GM23338 (cell line): ENCODE data around the gene NCOA7. TPM values are rescaled to one million over a fixed set of nuclear protein-coding genes. Genes with fewer than 3 reads are reported as not detected.

Experiments
- ATAC-seq: fragments of 200-7000 bp; cut with Tn5 transposase; 3 replicates; pipeline ENCODE4 v1.9.1; 2020
- DNase-seq: peaks from one replicate; pipeline ENCODE4 v3.0.0-alpha.2; 2015; ENCODE audit warnings: low spot score
- H2AFZ ChIP-seq: fragments of 200-600 bp; sonication (generic); 2 replicates; pipeline ENCODE4 v1.8.0; 2016; ENCODE audit warnings: antibody characterized with exemption, mild to moderate bottlenecking, moderate library complexity
- H3F3A ChIP-seq: fragments of 200-600 bp; sonication (generic); replicated peaks from 2 replicates; pipeline ENCODE4 v1.8.0; 2017; ENCODE audit warnings: antibody characterized with exemption, mixed run types, low read depth
- H3K27ac ChIP-seq: fragments of 200-600 bp; sonication (generic); 2 replicates; pipeline ENCODE4 v1.6.1; 2016; ENCODE audit warnings: low read depth
- H3K27me3 ChIP-seq: fragments of 200-600 bp; sonication (generic); 2 replicates; pipeline ENCODE4 v1.8.0; 2016; ENCODE audit warnings: mild to moderate bottlenecking, mixed run types, moderate library complexity; ENCODE audit not compliant: insufficient read depth
- H3K36me3 ChIP-seq: fragments of 200-600 bp; sonication (generic); 2 replicates; pipeline ENCODE4 v1.8.0; 2016; ENCODE audit warnings: mild to moderate bottlenecking; ENCODE audit not compliant: insufficient read depth
- H3K4me1 ChIP-seq: fragments of 200-600 bp; sonication (generic); 2 replicates; pipeline ENCODE4 v1.8.0; 2016; ENCODE audit warnings: mild to moderate bottlenecking, moderate library complexity; ENCODE audit not compliant: insufficient read depth
- H3K4me2 ChIP-seq: fragments of 200-600 bp; sonication (generic); 2 replicates; pipeline ENCODE4 v1.7.1; 2017; ENCODE audit warnings: mixed run types
- H3K4me3 ChIP-seq: fragments of 200-600 bp; sonication (generic); 2 replicates; pipeline ENCODE4 v1.6.1; 2016; ENCODE audit warnings: mixed run types
- H3K79me2 ChIP-seq: fragments of 200-600 bp; sonication (generic); replicated peaks from 2 replicates; pipeline ENCODE4 v1.8.0; 2017; ENCODE audit warnings: mild to moderate bottlenecking; ENCODE audit not compliant: insufficient read depth
- H3K9me2 ChIP-seq: fragments of 200-600 bp; sonication (generic); 2 replicates; pipeline ENCODE4 v1.8.0; 2017; ENCODE audit not compliant: insufficient read depth
- H4K20me1 ChIP-seq: fragments of 200-600 bp; sonication (generic); replicated peaks from 2 replicates; pipeline ENCODE4 v1.8.0; 2017; ENCODE audit warnings: mild to moderate bottlenecking; ENCODE audit not compliant: insufficient read depth
- H3K27ac Mint-ChIP-seq: 2 replicates; pipeline ENCODE4 v1.8.0; 2020; ENCODE audit warnings: inconsistent platforms, mild to moderate bottlenecking, moderate library complexity, mixed read lengths
- H3K27me3 Mint-ChIP-seq: 3 replicates; pipeline ENCODE4 v1.8.0; 2022; ENCODE audit warnings: low read depth, mild to moderate bottlenecking, moderate library complexity, mixed read lengths, inconsistent platforms; ENCODE audit not compliant: insufficient read depth, poor library complexity
- H3K36me3 Mint-ChIP-seq: 3 replicates; pipeline ENCODE4 v1.8.0; 2021; ENCODE audit warnings: low read depth, mild to moderate bottlenecking, inconsistent platforms, moderate library complexity, mixed read lengths
- H3K4me1 Mint-ChIP-seq: 3 replicates; pipeline ENCODE4 v1.8.0; 2020; ENCODE audit warnings: mild to moderate bottlenecking, inconsistent platforms, mixed read lengths
- H3K4me3 Mint-ChIP-seq: 3 replicates; pipeline ENCODE4 v1.8.0; 2021; ENCODE audit warnings: moderate library complexity, mild to moderate bottlenecking, inconsistent platforms, mixed read lengths
- H3K9me3 Mint-ChIP-seq: 3 replicates; pipeline ENCODE4 v1.8.0; 2020; ENCODE audit warnings: moderate library complexity, mild to moderate bottlenecking, inconsistent platforms, mixed read lengths
- CREB1 ChIP-seq: fragments of 250-450 bp; sonication (Bioruptor Pico); IDR thresholded peaks from 2 replicates; pipeline ENCODE4 v1.5.0; 2020; ENCODE audit warnings: low read depth, mild to moderate bottlenecking, moderate library complexity
- EZH2 ChIP-seq: fragments of 200-600 bp; sonication (generic); IDR thresholded peaks from one replicate; pipeline ENCODE4 v1.8.0; 2017; ENCODE audit warnings: antibody characterized with exemption, mild to moderate bottlenecking, low read depth; ENCODE audit not compliant: unreplicated experiment
- EZH2phosphoT487 ChIP-seq: fragments of 200-600 bp; sonication (generic); IDR thresholded peaks from one replicate; pipeline ENCODE4 v1.8.1; 2018; ENCODE audit warnings: antibody characterized with exemption; ENCODE audit not compliant: unreplicated experiment
- JUNB ChIP-seq: IDR thresholded peaks from one replicate; pipeline ENCODE4 v1.6.1; 2016; ENCODE audit warnings: antibody characterized with exemption; ENCODE audit not compliant: unreplicated experiment
- NANOG ChIP-seq: IDR thresholded peaks from 2 replicates; pipeline ENCODE4 v1.6.1; 2016; ENCODE audit warnings: antibody characterized with exemption, borderline replicate concordance
- POLR2AphosphoS5 ChIP-seq: IDR thresholded peaks from 2 replicates; pipeline ENCODE4 v1.6.1; 2016; ENCODE audit warnings: antibody characterized with exemption, low read depth
- REST ChIP-seq: IDR thresholded peaks from one replicate; pipeline ENCODE4 v1.6.1; 2018; ENCODE audit warnings: antibody characterized with exemption; ENCODE audit not compliant: unreplicated experiment
- STAT1 ChIP-seq: IDR thresholded peaks from one replicate; pipeline ENCODE4 v1.6.1; 2016; ENCODE audit warnings: antibody characterized with exemption; ENCODE audit not compliant: unreplicated experiment
- ZNF114 ChIP-seq: fragments of 250-450 bp; sonication (Bioruptor Pico); IDR thresholded peaks from 2 replicates; pipeline ENCODE4 v1.5.0; 2020; ENCODE audit warnings: mild to moderate bottlenecking, moderate library complexity
- ZNF331 ChIP-seq: fragments of 250-450 bp; sonication (Bioruptor Pico); IDR thresholded peaks from 2 replicates; pipeline ENCODE4 v1.5.0; 2020; ENCODE audit warnings: low read depth, mild to moderate bottlenecking, moderate library complexity
- polyA plus RNA-seq: library from polyadenylated mRNA; unstranded; fragments of >200 nt; fragmentation: Nextera tagmentation; extraction: Ambion mirVana; gene quantifications from 2 replicates; pipeline ENCODE4 v1.2.1, GENCODE V29; 2016
- total RNA-seq: library from RNA; depleted of rRNA; stranded (reverse); fragments of >200 nt; shearing (Covaris generic); gene quantifications from 2 replicates; pipeline ENCODE4 v1.2.3, GENCODE V29; 2014
- TF ChIP-seq, protein P1 (sequence below): fragments of 250-450 bp; sonication (Bioruptor Pico); IDR thresholded peaks from 2 replicates; pipeline ENCODE4 v1.5.0; 2020; ENCODE audit warnings: mild to moderate bottlenecking, moderate library complexity
- TF ChIP-seq, protein P2 (sequence below), 2 experiments: fragments of 200-600 bp in 1 of 2; sonication (generic) in 1 of 2; conservative IDR thresholded peaks; 2 replicates each; pipeline versions ENCODE4 v1.5.1 to v1.6.1; 2016 to 2017; ENCODE audit warnings: antibody characterized with exemption in 2 of 2, low read depth in 2 of 2, mild to moderate bottlenecking in 2 of 2, moderate library complexity in 1 of 2
- TF ChIP-seq, protein P3 (sequence below): IDR thresholded peaks from 2 replicates; pipeline ENCODE4 v1.6.1; 2016; ENCODE audit warnings: antibody characterized with exemption

NCOA7 gene
- total and polyA plus RNA-seq, 2 experiments from 2014 or later: 9.3 to 15.7 TPM

DNA sequence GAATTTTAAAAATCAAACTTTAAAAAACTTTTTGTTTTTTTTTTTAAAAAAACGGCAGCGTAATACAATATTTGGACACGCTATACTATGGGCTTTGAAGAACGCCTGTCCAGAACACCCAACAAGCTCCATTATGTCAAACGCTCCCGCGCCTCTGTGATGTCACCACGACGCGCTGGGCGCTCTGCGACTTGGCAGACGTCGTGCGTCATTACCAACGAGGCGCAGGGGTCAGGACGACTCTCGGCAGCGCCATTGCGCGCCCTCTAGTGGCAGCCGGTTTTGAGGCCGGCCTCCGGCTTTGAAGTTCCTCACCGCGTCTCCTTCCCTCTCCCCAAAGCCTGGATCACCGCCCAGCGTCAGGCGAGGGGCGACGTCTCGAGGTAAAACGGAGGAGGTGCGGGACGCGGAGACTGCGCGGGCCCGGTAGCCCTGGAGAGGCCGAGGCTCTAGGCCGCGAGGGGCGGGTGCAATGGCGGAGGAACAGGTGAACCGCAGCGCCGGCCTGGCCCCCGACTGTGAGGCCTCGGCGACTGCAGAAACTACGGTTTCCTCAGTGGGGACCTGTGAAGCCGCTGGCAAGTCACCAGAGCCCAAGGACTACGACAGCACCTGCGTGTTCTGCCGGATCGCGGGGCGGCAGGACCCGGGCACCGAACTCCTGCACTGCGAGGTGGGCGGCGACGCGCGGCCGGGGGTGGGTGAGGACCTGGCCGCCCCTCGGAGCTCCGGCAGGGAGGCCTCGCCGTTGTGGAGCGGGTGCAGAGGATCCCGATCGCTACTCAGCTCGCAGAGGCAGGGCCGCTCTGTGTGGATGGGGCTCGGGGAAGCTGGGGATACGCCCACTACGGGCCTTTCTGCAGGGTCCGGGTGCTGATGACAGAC, 166.0 kb downstream of the NCOA7 start, which contains the start of gene HINT3:
Gene HINT3 (plus strand): TSS at position 265 of the 885 bp plus-strand sequence. CDS start 208 bp downstream, at position 473.
- Mint-ChIP-seq H3K27ac (peak within 1 kb of the TSS; percentile 56), H3K9me3 (peaks cover 13% of the 10 kb centered on the region), H3K4me1 (peaks cover 2% of the 10 kb centered on the region; the same call in 1 of the 3 replicates), H3K27me3 (peaks cover 3% of the 10 kb centered on the region), H3K36me3 (peaks cover 5% of the 10 kb centered on the region; the same call in 2 of the 3 replicates), H3K4me3 (no peak within 1 kb of the TSS; the same call in 2 of the 3 replicates)
- peak; percentile 99 for DNase-seq
- TF ChIP-seq EZH2phosphoT487: no peak
- TF ChIP-seq, protein P1, sequence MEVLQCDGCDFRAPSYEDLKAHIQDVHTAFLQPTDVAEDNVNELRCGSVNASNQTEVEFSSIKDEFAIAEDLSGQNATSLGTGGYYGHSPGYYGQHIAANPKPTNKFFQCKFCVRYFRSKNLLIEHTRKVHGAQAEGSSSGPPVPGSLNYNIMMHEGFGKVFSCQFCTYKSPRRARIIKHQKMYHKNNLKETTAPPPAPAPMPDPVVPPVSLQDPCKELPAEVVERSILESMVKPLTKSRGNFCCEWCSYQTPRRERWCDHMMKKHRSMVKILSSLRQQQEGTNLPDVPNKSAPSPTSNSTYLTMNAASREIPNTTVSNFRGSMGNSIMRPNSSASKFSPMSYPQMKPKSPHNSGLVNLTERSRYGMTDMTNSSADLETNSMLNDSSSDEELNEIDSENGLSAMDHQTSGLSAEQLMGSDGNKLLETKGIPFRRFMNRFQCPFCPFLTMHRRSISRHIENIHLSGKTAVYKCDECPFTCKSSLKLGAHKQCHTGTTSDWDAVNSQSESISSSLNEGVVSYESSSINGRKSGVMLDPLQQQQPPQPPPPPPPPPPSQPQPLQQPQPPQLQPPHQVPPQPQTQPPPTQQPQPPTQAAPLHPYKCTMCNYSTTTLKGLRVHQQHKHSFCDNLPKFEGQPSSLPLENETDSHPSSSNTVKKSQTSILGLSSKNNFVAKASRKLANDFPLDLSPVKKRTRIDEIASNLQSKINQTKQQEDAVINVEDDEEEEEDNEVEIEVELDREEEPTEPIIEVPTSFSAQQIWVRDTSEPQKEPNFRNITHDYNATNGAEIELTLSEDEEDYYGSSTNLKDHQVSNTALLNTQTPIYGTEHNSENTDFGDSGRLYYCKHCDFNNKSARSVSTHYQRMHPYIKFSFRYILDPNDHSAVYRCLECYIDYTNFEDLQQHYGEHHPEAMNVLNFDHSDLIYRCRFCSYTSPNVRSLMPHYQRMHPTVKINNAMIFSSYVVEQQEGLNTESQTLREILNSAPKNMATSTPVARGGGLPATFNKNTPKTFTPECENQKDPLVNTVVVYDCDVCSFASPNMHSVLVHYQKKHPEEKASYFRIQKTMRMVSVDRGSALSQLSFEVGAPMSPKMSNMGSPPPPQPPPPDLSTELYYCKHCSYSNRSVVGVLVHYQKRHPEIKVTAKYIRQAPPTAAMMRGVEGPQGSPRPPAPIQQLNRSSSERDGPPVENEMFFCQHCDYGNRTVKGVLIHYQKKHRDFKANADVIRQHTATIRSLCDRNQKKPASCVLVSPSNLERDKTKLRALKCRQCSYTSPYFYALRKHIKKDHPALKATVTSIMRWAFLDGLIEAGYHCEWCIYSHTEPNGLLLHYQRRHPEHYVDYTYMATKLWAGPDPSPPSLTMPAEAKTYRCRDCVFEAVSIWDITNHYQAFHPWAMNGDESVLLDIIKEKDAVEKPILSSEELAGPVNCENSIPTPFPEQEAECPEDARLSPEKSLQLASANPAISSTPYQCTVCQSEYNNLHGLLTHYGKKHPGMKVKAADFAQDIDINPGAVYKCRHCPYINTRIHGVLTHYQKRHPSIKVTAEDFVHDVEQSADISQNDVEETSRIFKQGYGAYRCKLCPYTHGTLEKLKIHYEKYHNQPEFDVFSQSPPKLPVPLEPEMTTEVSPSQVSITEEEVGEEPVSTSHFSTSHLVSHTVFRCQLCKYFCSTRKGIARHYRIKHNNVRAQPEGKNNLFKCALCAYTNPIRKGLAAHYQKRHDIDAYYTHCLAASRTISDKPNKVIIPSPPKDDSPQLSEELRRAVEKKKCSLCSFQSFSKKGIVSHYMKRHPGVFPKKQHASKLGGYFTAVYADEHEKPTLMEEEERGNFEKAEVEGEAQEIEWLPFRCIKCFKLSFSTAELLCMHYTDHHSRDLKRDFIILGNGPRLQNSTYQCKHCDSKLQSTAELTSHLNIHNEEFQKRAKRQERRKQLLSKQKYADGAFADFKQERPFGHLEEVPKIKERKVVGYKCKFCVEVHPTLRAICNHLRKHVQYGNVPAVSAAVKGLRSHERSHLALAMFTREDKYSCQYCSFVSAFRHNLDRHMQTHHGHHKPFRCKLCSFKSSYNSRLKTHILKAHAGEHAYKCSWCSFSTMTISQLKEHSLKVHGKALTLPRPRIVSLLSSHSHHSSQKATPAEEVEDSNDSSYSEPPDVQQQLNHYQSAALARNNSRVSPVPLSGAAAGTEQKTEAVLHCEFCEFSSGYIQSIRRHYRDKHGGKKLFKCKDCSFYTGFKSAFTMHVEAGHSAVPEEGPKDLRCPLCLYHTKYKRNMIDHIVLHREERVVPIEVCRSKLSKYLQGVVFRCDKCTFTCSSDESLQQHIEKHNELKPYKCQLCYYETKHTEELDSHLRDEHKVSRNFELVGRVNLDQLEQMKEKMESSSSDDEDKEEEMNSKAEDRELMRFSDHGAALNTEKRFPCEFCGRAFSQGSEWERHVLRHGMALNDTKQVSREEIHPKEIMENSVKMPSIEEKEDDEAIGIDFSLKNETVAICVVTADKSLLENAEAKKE (CRISPR knock-in tag): no peak
- peak; percentile 98 for TF ChIP-seq CREB1
- no peak for TF ChIP-seq REST
- TF ChIP-seq, protein P2, sequence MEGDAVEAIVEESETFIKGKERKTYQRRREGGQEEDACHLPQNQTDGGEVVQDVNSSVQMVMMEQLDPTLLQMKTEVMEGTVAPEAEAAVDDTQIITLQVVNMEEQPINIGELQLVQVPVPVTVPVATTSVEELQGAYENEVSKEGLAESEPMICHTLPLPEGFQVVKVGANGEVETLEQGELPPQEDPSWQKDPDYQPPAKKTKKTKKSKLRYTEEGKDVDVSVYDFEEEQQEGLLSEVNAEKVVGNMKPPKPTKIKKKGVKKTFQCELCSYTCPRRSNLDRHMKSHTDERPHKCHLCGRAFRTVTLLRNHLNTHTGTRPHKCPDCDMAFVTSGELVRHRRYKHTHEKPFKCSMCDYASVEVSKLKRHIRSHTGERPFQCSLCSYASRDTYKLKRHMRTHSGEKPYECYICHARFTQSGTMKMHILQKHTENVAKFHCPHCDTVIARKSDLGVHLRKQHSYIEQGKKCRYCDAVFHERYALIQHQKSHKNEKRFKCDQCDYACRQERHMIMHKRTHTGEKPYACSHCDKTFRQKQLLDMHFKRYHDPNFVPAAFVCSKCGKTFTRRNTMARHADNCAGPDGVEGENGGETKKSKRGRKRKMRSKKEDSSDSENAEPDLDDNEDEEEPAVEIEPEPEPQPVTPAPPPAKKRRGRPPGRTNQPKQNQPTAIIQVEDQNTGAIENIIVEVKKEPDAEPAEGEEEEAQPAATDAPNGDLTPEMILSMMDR (conservative IDR thresholded peaks at IDR 0.05; ENCODE audit: low read depth in 2 of 2): peak; percentile 91 to 96
- no peak for TF ChIP-seq EZH2
- TF ChIP-seq NANOG: 0 out of 2 replicates have a peak, but pooled peaks have one; percentile 19
- no peak for TF ChIP-seq ZNF331
- no peak for TF ChIP-seq JUNB
- TF ChIP-seq ZNF114 (CRISPR knock-in tag): no peak
- peak; percentile 66 for TF ChIP-seq POLR2AphosphoS5
- TF ChIP-seq, protein P3, sequence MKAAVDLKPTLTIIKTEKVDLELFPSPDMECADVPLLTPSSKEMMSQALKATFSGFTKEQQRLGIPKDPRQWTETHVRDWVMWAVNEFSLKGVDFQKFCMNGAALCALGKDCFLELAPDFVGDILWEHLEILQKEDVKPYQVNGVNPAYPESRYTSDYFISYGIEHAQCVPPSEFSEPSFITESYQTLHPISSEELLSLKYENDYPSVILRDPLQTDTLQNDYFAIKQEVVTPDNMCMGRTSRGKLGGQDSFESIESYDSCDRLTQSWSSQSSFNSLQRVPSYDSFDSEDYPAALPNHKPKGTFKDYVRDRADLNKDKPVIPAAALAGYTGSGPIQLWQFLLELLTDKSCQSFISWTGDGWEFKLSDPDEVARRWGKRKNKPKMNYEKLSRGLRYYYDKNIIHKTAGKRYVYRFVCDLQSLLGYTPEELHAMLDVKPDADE: peak; percentile 74
- TF ChIP-seq STAT1: no peak
- H3K79me2 ChIP-seq: no peaks in the 10 kb centered on the region
- H3K36me3 ChIP-seq: no peaks in the 10 kb centered on the region
- peaks cover 10% of the 10 kb centered on the region for H3K4me1 ChIP-seq
- no peaks in the 10 kb centered on the region for H3K27me3 ChIP-seq
- H3K9me2 ChIP-seq: no peaks in the 10 kb centered on the region
- H3K27ac ChIP-seq: peak within 1 kb of the TSS; percentile 65; the same call in 1 of the 2 replicates
- H2AFZ ChIP-seq: peak within 1 kb of the TSS; percentile 97
- H3K4me2 ChIP-seq: peak within 1 kb of the TSS; percentile 77
- no peaks in the 10 kb centered on the region for H3F3A ChIP-seq
- ATAC-seq: peak; percentile 90
- H4K20me1 ChIP-seq: no peaks in the 10 kb centered on the region
- H3K4me3 ChIP-seq: peak within 1 kb of the TSS; percentile 92
